Neural cell (in vitro differentiated cells): Measurements from ENCODE around the gene KASH5.

Source experiments
- EP300 ChIP-seq: fragments of 450-650 bp; conservative IDR thresholded peaks from 2 replicates; pipeline ENCODE4 v1.6.1; 2014; ENCODE audit warnings: antibody characterized with exemption, mild to moderate bottlenecking, moderate library complexity; ENCODE audit not compliant: poor library complexity, severe bottlenecking
- EZH2 ChIP-seq: fragments of 200-600, 300-800 bp; shearing (Covaris generic), sonication (generic); IDR thresholded peaks from 2 replicates; pipeline ENCODE4 v1.6.1; 2014; ENCODE audit warnings: antibody characterized with exemption, low read length, borderline replicate concordance, mild to moderate bottlenecking; ENCODE audit not compliant: insufficient read depth, poor library complexity, severe bottlenecking
- POLR2AphosphoS5 ChIP-seq: IDR thresholded peaks from 2 replicates; pipeline ENCODE4 v1.6.1; 2012
- RAD21 ChIP-seq: fragments of 450-650 bp; conservative IDR thresholded peaks from 2 replicates; pipeline ENCODE4 v1.6.1; 2014; ENCODE audit warnings: antibody characterized with exemption, mild to moderate bottlenecking, moderate library complexity
- TF ChIP-seq, protein P1 (sequence below): fragments of 450-650 bp; IDR thresholded peaks from 2 replicates; pipeline ENCODE4 v1.5.1; 2014; ENCODE audit warnings: antibody characterized with exemption, mild to moderate bottlenecking, moderate library complexity; ENCODE audit not compliant: poor library complexity, severe bottlenecking

GRCh38 chr19:49340865-49341718 lies 47.0 kb upstream of the KASH5 start:
- no peak for TF ChIP-seq EZH2
- TF ChIP-seq, protein P1, sequence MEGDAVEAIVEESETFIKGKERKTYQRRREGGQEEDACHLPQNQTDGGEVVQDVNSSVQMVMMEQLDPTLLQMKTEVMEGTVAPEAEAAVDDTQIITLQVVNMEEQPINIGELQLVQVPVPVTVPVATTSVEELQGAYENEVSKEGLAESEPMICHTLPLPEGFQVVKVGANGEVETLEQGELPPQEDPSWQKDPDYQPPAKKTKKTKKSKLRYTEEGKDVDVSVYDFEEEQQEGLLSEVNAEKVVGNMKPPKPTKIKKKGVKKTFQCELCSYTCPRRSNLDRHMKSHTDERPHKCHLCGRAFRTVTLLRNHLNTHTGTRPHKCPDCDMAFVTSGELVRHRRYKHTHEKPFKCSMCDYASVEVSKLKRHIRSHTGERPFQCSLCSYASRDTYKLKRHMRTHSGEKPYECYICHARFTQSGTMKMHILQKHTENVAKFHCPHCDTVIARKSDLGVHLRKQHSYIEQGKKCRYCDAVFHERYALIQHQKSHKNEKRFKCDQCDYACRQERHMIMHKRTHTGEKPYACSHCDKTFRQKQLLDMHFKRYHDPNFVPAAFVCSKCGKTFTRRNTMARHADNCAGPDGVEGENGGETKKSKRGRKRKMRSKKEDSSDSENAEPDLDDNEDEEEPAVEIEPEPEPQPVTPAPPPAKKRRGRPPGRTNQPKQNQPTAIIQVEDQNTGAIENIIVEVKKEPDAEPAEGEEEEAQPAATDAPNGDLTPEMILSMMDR, result no peak
- no peak for TF ChIP-seq POLR2AphosphoS5
- no peak for TF ChIP-seq RAD21
- no peak for TF ChIP-seq EP300
